ENCODE results near the gene ZSCAN5C. TPM values are rescaled to one million over a fixed set of nuclear protein-coding genes. Genes with fewer than 3 reads are reported as not detected.

ZSCAN5C gene
- total and polyA plus RNA-seq, 2 donors (not counting 1 experiment from before 2014, with no cell fraction given) = not detected

GRCh38 chr19:56189785-56190184, 12.3 kb upstream of the ZSCAN5C start:
- H2AFZ ChIP-seq (ENCODE audit: insufficient read depth, low read depth, low read length, poor library complexity, severe bottlenecking) = no peak overlapping the region
- CTCF ChIA-PET = no interaction called here
- no peaks in the 10 kb centered on the region for H3K36me3 ChIP-seq (replicated peaks in 1 of 2; ENCODE audit: control extremely low read depth in 1 of 2, control insufficient read depth in 1 of 2, extremely low read depth in 1 of 2, insufficient read depth in 2 of 2, low read length in 1 of 2)
- DNase-seq = no peak
- H3K9ac ChIP-seq (ENCODE audit: low read length) = no peak overlapping the region
- H3K27me3 Mint-ChIP-seq = peaks cover 22% of the 10 kb centered on the region
- no peaks in the 10 kb centered on the region for H3K4me1 Mint-ChIP-seq
- no peaks in the 10 kb centered on the region for H4K20me1 ChIP-seq (ENCODE audit: control insufficient read depth, insufficient read depth, low read length, poor library complexity, severe bottlenecking)
- POLR2A ChIA-PET = no interaction called here
- no peak overlapping the region for H3K4me3 ChIP-seq (ENCODE audit: control extremely low read depth in 1 of 5, extremely low read depth in 1 of 5, insufficient read depth in 1 of 5, low read depth in 2 of 5, low read length in 4 of 5)
- no peaks in the 10 kb centered on the region for H3K9me3 Mint-ChIP-seq (ENCODE audit: insufficient read depth)
- intact Hi-C loops (cut with micrococcal nuclease) = no loop called here
- H3K4me2 ChIP-seq (replicated peaks; ENCODE audit: low read depth, low read length, poor library complexity, severe bottlenecking) = no peak overlapping the region
- no peak overlapping the region for H3K4me3 Mint-ChIP-seq
- peaks cover 0 to under 1% (median 0%) of the 10 kb centered on the region in 4 experiments for H3K27me3 ChIP-seq (replicated peaks in 1 of 4; ENCODE audit: control extremely low read depth in 1 of 4, control insufficient read depth in 3 of 4, insufficient read depth in 4 of 4, low read length in 3 of 4)
- WGBS (ENCODE audit: insufficient coverage) = 87% methylated on average over 17 of the region's 17 CpGs
- ATAC-seq (ENCODE audit: low read depth) = no peak
- no peak for TF ChIP-seq CTCF (IDR thresholded peaks at IDR 0.05)
- TF ChIP-seq EZH2 (IDR thresholded peaks at IDR 0.05; ENCODE audit: borderline replicate concordance, insufficient read depth, low read depth, low read length, poor library complexity, severe bottlenecking) = no peak
- no peaks in the 10 kb centered on the region for H3K4me1 ChIP-seq (ENCODE audit: control insufficient read depth in 2 of 2, insufficient read depth in 2 of 2, low read length in 2 of 2)
- no peak overlapping the region for H3K27ac Mint-ChIP-seq
- H3K9me3 ChIP-seq (ENCODE audit: control extremely low read depth in 1 of 3, control insufficient read depth in 2 of 3, insufficient read depth in 1 of 3, low read length in 2 of 3) = no peaks in the 10 kb centered on the region
- no peak overlapping the region for H3K27ac ChIP-seq (ENCODE audit: low read length in 2 of 2)
- H3K79me2 ChIP-seq (ENCODE audit: control insufficient read depth, insufficient read depth, low read length) = no peaks in the 10 kb centered on the region

GRCh38 chr19:56191115-56191514, 11.0 kb upstream of the ZSCAN5C start:
- DNase-seq (no peak), ATAC-seq (ENCODE audit: low read depth) (no peak)
- Mint-ChIP-seq H3K4me3 (no peak overlapping the region), H3K9me3 (ENCODE audit: insufficient read depth) (no peaks in the 10 kb centered on the region), H3K27ac (no peak overlapping the region), H3K27me3 (peaks cover 12% of the 10 kb centered on the region), H3K4me1 (no peaks in the 10 kb centered on the region)
- ChIA-PET CTCF (no interaction called here), POLR2A (no interaction called here)
- Histone ChIP-seq H3K9ac (ENCODE audit: low read length) (no peak overlapping the region), H4K20me1 (ENCODE audit: control insufficient read depth, insufficient read depth, low read length, poor library complexity, severe bottlenecking) (no peaks in the 10 kb centered on the region), H3K4me3 (ENCODE audit: control extremely low read depth in 1 of 5, extremely low read depth in 1 of 5, insufficient read depth in 1 of 5, low read depth in 2 of 5, low read length in 4 of 5) (no peak overlapping the region), H2AFZ (ENCODE audit: insufficient read depth, low read depth, low read length, poor library complexity, severe bottlenecking) (no peak overlapping the region), H3K27ac (ENCODE audit: low read length in 2 of 2) (no peak overlapping the region), H3K4me2 (replicated peaks; ENCODE audit: low read depth, low read length, poor library complexity, severe bottlenecking) (no peak overlapping the region), H3K36me3 (replicated peaks in 1 of 2; ENCODE audit: control extremely low read depth in 1 of 2, control insufficient read depth in 1 of 2, extremely low read depth in 1 of 2, insufficient read depth in 2 of 2, low read length in 1 of 2) (no peaks in the 10 kb centered on the region), H3K4me1 (ENCODE audit: control insufficient read depth in 2 of 2, insufficient read depth in 2 of 2, low read length in 2 of 2) (no peaks in the 10 kb centered on the region), H3K79me2 (ENCODE audit: control insufficient read depth, insufficient read depth, low read length) (no peaks in the 10 kb centered on the region), H3K27me3 (replicated peaks in 1 of 4; ENCODE audit: control extremely low read depth in 1 of 4, control insufficient read depth in 3 of 4, insufficient read depth in 4 of 4, low read length in 3 of 4) (peaks cover 0 to 3% (median 0%) of the 10 kb centered on the region in 4 experiments), H3K9me3 (ENCODE audit: control extremely low read depth in 1 of 3, control insufficient read depth in 2 of 3, insufficient read depth in 1 of 3, low read length in 2 of 3) (no peaks in the 10 kb centered on the region)
- WGBS (ENCODE audit: insufficient coverage) = 87% methylated on average over 6 of the region's 7 CpGs
- intact Hi-C loops (cut with micrococcal nuclease) = no loop called here
- TF ChIP-seq CTCF (IDR thresholded peaks at IDR 0.05) = no peak
- no peak for TF ChIP-seq EZH2 (IDR thresholded peaks at IDR 0.05; ENCODE audit: borderline replicate concordance, insufficient read depth, low read depth, low read length, poor library complexity, severe bottlenecking)

Data from B cell (primary cell).